Liver (tissue), 9 donors: ENCODE measurements around the gene TLR9. TPM values are rescaled to one million over a fixed set of nuclear protein-coding genes. Genes with fewer than 3 reads are reported as not detected.

Experiments used
- DNase-seq: peaks from one replicate; pipeline ENCODE4 v3.0.0-alpha.2; 2017; ENCODE audit warnings: low spot score
- H3K27ac ChIP-seq, 2 donors: one replicate each; pipeline ENCODE4 v1.7.0; 2013; ENCODE audit warnings: inconsistent platforms in 2 of 2, low read length in 2 of 2, control low read depth in 1 of 2, low read depth in 1 of 2, mild to moderate bottlenecking in 1 of 2
- H3K27me3 ChIP-seq, 4 donors: one replicate each; pipeline versions ENCODE4 v1.6.1 to v1.7.0; 2013; ENCODE audit warnings: low read length in 3 of 4, inconsistent platforms in 1 of 4, mild to moderate bottlenecking in 1 of 4, moderate library complexity in 1 of 4; ENCODE audit not compliant: control insufficient read depth in 4 of 4, insufficient read depth in 4 of 4
- H3K36me3 ChIP-seq, 4 donors: one replicate each; pipeline versions ENCODE4 v1.6.1 to v1.7.0; 2013; ENCODE audit warnings: low read length in 3 of 4, mild to moderate bottlenecking in 3 of 4, low read depth in 1 of 4, moderate library complexity in 1 of 4; ENCODE audit not compliant: control insufficient read depth in 4 of 4, insufficient read depth in 3 of 4
- H3K4me1 ChIP-seq, 4 donors: one replicate each; pipeline versions ENCODE4 v1.6.1 to v1.7.0; 2013; ENCODE audit warnings: low read length in 3 of 4, mild to moderate bottlenecking in 3 of 4, moderate library complexity in 1 of 4; ENCODE audit not compliant: control insufficient read depth in 4 of 4, insufficient read depth in 4 of 4
- H3K4me3 ChIP-seq, 3 donors: one replicate each; pipeline versions ENCODE4 v1.6.1 to v1.7.0; 2013; ENCODE audit warnings: low read length in 3 of 3, control low read depth in 1 of 3, low read depth in 1 of 3, mild to moderate bottlenecking in 1 of 3
- H3K9ac ChIP-seq, 2 donors: one replicate each; pipeline ENCODE4 v1.7.0; 2013; ENCODE audit warnings: low read length in 2 of 2, mild to moderate bottlenecking in 2 of 2, moderate library complexity in 2 of 2, control low read depth in 1 of 2, low read depth in 1 of 2
- H3K9me3 ChIP-seq, 4 donors: one replicate each; pipeline versions ENCODE4 v1.6.1 to v1.7.0; 2013; ENCODE audit warnings: low read length in 3 of 4; ENCODE audit not compliant: control insufficient read depth in 4 of 4
- CTCF ChIP-seq: fragments of 150-350 bp; IDR thresholded peaks from 2 replicates; pipeline ENCODE4 v1.5.1; 2017; ENCODE audit warnings: improper control_type of control experiment, low read depth, low read length; ENCODE audit not compliant: missing input control
- EGR1 ChIP-seq, 2 donors: IDR thresholded peaks; 2 replicates each; pipeline ENCODE4 v1.6.1; 2016 to 2018; ENCODE audit warnings: antibody characterized with exemption in 2 of 2, low read depth in 2 of 2
- FOXA1 ChIP-seq: IDR thresholded peaks from 2 replicates; pipeline ENCODE4 v1.6.1; 2016; ENCODE audit warnings: antibody characterized with exemption
- FOXA2 ChIP-seq: IDR thresholded peaks from 2 replicates; pipeline ENCODE4 v1.6.1; 2016; ENCODE audit warnings: antibody characterized with exemption
- GABPA ChIP-seq, 2 donors: IDR thresholded peaks in 1 of 2; conservative IDR thresholded peaks in 1 of 2; 2 replicates each; pipeline ENCODE4 v1.6.1; 2016; ENCODE audit warnings: antibody characterized with exemption in 2 of 2, mild to moderate bottlenecking in 1 of 2, moderate library complexity in 1 of 2
- HNF4A ChIP-seq, 2 donors: conservative IDR thresholded peaks; 2 replicates each; pipeline ENCODE4 v1.6.1; 2016; ENCODE audit warnings: antibody characterized with exemption in 2 of 2, mild to moderate bottlenecking in 2 of 2
- HNF4G ChIP-seq: IDR thresholded peaks from 2 replicates; pipeline ENCODE4 v1.6.1; 2016; ENCODE audit warnings: antibody characterized with exemption
- JUND ChIP-seq, 2 donors: IDR thresholded peaks; 2 replicates each; pipeline ENCODE4 v1.6.1; 2016; ENCODE audit warnings: antibody characterized with exemption in 2 of 2
- RAD21 ChIP-seq, 2 donors: IDR thresholded peaks; 2 replicates each; pipeline ENCODE4 v1.6.1; 2016; ENCODE audit warnings: antibody characterized with exemption in 2 of 2, mild to moderate bottlenecking in 2 of 2
- RXRA ChIP-seq, 2 donors: IDR thresholded peaks; 2 replicates each; pipeline ENCODE4 v1.6.1; 2017 to 2018; ENCODE audit warnings: antibody characterized with exemption in 2 of 2, mild to moderate bottlenecking in 1 of 2
- YY1 ChIP-seq: IDR thresholded peaks from 2 replicates; pipeline ENCODE4 v1.6.1; 2016; ENCODE audit warnings: antibody characterized with exemption, mild to moderate bottlenecking
- WGBS: extraction: QIAGEN DNeasy Blood & Tissue Kit; methylation state at CpG from one replicate; pipeline ENCODE4 v1.1.7; 2013; 5-methylcytosine and 5-hydroxymethylcytosine counted together
- polyA plus RNA-seq, 2 donors: library from polyadenylated mRNA; stranded (reverse) in 1 of 2; unstranded in 1 of 2; fragments of 200-250 nt in 1 of 2; fragments of >200 nt in 1 of 2; fragmentation: Nextera tagmentation in 1 of 2; extraction: Ambion mirVana in 1 of 2; gene quantifications; one replicate each; pipeline versions ENCODE4 v1.2.1 to v1.2.3, GENCODE V29; 2013 to 2015
- total RNA-seq, 2 donors: library from RNA; depleted of rRNA; stranded (reverse); fragments of >200 nt; gene quantifications; one replicate each; pipeline ENCODE4 v1.2.3, GENCODE V29; 2014
- donor health status: healthy.
- donor health status: healthy.
- donor health status: healthy.
- donor health status: healthy.
- donor health status: healthy.

The TLR9 gene
- total and polyA plus RNA-seq, 4 donors: 0.02 TPM; not detected in 3

- peak overlapping the region; percentile 75 to 85 for H3K27ac ChIP-seq
- peak; percentile 16 to 41 for TF ChIP-seq HNF4A (conservative IDR thresholded peaks at IDR 0.05)
- no peak for TF ChIP-seq YY1
- TF ChIP-seq FOXA1: peak; percentile 65
- TF ChIP-seq RAD21 (IDR thresholded peaks at IDR 0.05): no peak
- TF ChIP-seq FOXA2: peak; percentile 79
- TF ChIP-seq EGR1 (IDR thresholded peaks at IDR 0.05; ENCODE audit: low read depth in 2 of 2): no peak
- peak; percentile 22 to 44 for TF ChIP-seq RXRA (IDR thresholded peaks at IDR 0.05)
- no peak for TF ChIP-seq GABPA (IDR thresholded peaks at IDR 0.05 in 1 of 2, conservative IDR thresholded peaks at IDR 0.05 in 1 of 2)
- peaks cover 21 to 63% (median 49%) of the 10 kb centered on the region in 4 donors for H3K4me1 ChIP-seq
- no peak for DNase-seq
- no peak overlapping the region for H3K4me3 ChIP-seq
- WGBS: 59% methylated on average over 5 of the region's 5 CpGs
- no peaks in the 10 kb centered on the region for H3K9me3 ChIP-seq
- H3K9ac ChIP-seq: no peak overlapping the region
- H3K27me3 ChIP-seq: no peaks in the 10 kb centered on the region
- peaks cover 4 to 30% (median 12%) of the 10 kb centered on the region in 4 donors for H3K36me3 ChIP-seq
Observed at GRCh38 chr3:52233108-52233591, 7.7 kb upstream of the TLR9 start.

- DNase-seq: no peak
- peaks cover 4 to 35% (median 12%) of the 10 kb centered on the region in 4 donors for H3K36me3 ChIP-seq
Observed at GRCh38 chr3:52232279-52233107, 7.0 kb upstream of the TLR9 start.

GRCh38 chr3:52231502-52232278, 6.2 kb upstream of the TLR9 start:
- TF ChIP-seq RAD21 (IDR thresholded peaks at IDR 0.05) (peak; percentile 90 to 98), CTCF (peak; percentile 94), JUND (IDR thresholded peaks at IDR 0.05) (no peak)
- DNase-seq: peak; percentile 93
- WGBS: 64% methylated on average over 34 of the region's 34 CpGs
- no peak overlapping the region for H3K27ac ChIP-seq
- H3K4me1 ChIP-seq: peaks cover 13 to 49% (median 38%) of the 10 kb centered on the region in 4 donors
- no peaks in the 10 kb centered on the region for H3K27me3 ChIP-seq
- H3K36me3 ChIP-seq: peaks cover 4 to 35% (median 12%) of the 10 kb centered on the region in 4 donors
- no peak overlapping the region for H3K9ac ChIP-seq
- no peak overlapping the region for H3K4me3 ChIP-seq
- H3K9me3 ChIP-seq: no peaks in the 10 kb centered on the region

More at GRCh38 chr3:52232279-52233107, 7.0 kb upstream of the TLR9 start:
- Histone ChIP-seq H3K9me3 (no peaks in the 10 kb centered on the region), H3K27ac (peak overlapping the region; percentile 75 to 85), H3K4me1 (peaks cover 16 to 57% (median 44%) of the 10 kb centered on the region in 4 donors), H3K27me3 (no peaks in the 10 kb centered on the region), H3K9ac (no peak overlapping the region), H3K4me3 (no peak overlapping the region)
- no peak for TF ChIP-seq HNF4G
- peak; percentile 33 to 42 for TF ChIP-seq RAD21 (IDR thresholded peaks at IDR 0.05)
- WGBS: 86% methylated on average over 28 of the region's 28 CpGs
